Esophagus muscularis mucosa (tissue), 3 donors: Measurements from ENCODE around the gene NEURL4.

Source experiments
- CTCF ChIP-seq, 3 experiments: fragments of 200-600 bp in 2 of 3; fragments of 450-650 bp in 1 of 3; sonication (generic) in 2 of 3; IDR thresholded peaks; one replicate each; pipeline ENCODE4 v1.5.1; 2017 to 2019; ENCODE audit warnings: antibody characterized with exemption in 3 of 3, mild to moderate bottlenecking in 2 of 3, moderate library complexity in 1 of 3
- POLR2A ChIP-seq: fragments of 450-650 bp; IDR thresholded peaks from one replicate; pipeline ENCODE4 v1.6.1; 2017; ENCODE audit warnings: antibody characterized with exemption, moderate library complexity, mild to moderate bottlenecking, low read depth

DNA sequence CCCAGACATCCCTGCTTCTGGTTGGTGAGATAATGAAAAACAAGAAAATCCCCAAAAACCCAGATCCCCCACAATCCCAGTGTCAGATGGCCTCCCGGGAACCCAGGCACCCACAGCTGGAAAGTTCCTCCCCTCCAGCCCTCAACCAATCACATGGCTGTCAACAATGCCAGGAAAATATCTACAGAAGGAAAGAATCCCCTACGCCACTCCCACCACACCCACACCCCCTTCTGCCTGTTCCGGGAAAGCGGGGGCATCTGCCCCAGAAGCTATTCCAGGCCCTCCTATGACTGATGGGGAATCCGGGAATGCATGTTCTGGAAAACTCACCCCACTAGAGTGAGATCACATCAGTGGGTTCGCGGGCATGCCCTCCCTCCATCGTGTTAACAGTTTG is 27.6 kb upstream of the NEURL4 start:
- TF ChIP-seq CTCF (IDR thresholded peaks at IDR 0.05) (no peak), POLR2A (no peak)
